ENCODE data around the gene HIF3A. TPM values are rescaled to one million over a fixed set of nuclear protein-coding genes. Genes with fewer than 3 reads are reported as not detected.
"Not testable (repeated sequence)": the region's sequence is repeated elsewhere in the genome, so short reads cannot be mapped to it uniquely, and the experiment has no call there.

The HIF3A gene
- total RNA-seq, 2 donors from 2014 or later = 73.1 to 123 TPM

GRCh38 chr19:46371371-46371901 lies 74.6 kb downstream of the HIF3A start:
- Histone ChIP-seq H3K27me3 (no peaks in the 10 kb centered on the region), H3K9me3 (no peaks in the 10 kb centered on the region), H3K4me1 (peaks cover 0 to 43% of the 10 kb centered on the region in 2 donors), H3K27ac (no peak overlapping the region), H3K4me3 (no peak overlapping the region), H3K36me3 (peaks cover 8% of the 10 kb centered on the region)
- no peak for DNase-seq (ENCODE audit: low spot score)
- TF ChIP-seq CTCF (IDR thresholded peaks at IDR 0.05) = peak in 1 of 2 donors; percentile 11

- no peak for TF ChIP-seq CTCF (IDR thresholded peaks at IDR 0.05)
- no peaks in the 10 kb centered on the region for H3K9me3 ChIP-seq
- H3K36me3 ChIP-seq = peaks cover 23% of the 10 kb centered on the region
- H3K4me3 ChIP-seq = no peak overlapping the region
- no peaks in the 10 kb centered on the region for H3K27me3 ChIP-seq
- H3K4me1 ChIP-seq = peaks cover 0 to 47% of the 10 kb centered on the region in 2 donors
- H3K27ac ChIP-seq = peak overlapping the region; percentile 62 to 70
- DNase-seq (ENCODE audit: low spot score) = no peak
Measured at GRCh38 chr19:46372901-46373490, 76.2 kb downstream of the HIF3A start.

DNA sequence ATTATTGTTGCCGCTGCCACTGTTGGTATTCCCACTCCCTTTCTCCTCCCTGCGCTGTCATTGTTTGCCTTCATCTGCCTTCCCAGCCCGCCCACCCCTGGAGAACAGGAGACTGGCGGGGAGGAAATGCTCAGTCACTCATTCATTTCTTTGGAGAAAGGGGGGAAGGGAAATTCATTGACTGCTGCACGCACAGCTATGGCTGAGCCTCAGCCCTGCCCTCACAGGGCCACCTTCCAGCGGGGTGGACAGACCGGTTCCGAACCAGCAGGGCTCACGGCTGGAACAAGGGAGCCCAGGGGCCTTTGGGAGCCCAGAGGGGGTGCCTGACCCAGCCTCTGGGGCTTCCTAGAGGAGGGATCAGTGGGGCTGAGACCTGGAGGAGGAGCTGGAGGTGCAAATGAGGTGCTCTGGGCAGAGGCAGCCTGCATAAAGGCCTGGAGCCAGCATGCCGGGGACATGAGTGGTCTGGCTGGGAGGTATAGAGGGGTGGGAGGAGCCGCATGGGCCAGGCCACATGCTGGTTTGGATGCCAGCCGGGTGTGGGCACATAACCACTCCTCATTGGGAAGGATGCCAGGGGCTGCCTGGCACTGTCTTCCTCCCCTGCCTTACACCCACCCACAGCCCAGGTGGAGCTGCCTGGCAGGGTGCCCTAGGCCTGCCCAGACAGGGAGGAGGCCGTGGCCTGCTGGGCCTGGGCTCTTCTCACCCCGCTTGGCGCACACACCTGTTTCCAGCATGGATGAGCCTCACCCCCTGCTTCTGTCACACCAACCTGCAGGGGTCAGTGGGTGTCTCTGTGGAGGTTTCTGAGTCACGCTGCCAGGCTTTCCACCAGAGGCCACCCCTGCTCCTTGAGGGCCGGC lies 76.9 kb downstream of the HIF3A start:
- Histone ChIP-seq H3K4me1 (peaks cover 0 to 47% of the 10 kb centered on the region in 2 donors), H3K27ac (peak overlapping the region; percentile 62 to 70), H3K36me3 (peaks cover 23% of the 10 kb centered on the region), H3K27me3 (no peaks in the 10 kb centered on the region), H3K9me3 (no peaks in the 10 kb centered on the region), H3K4me3 (no peak overlapping the region)
- no peak for TF ChIP-seq CTCF (IDR thresholded peaks at IDR 0.05)
- DNase-seq (ENCODE audit: low spot score) = no peak

DNA sequence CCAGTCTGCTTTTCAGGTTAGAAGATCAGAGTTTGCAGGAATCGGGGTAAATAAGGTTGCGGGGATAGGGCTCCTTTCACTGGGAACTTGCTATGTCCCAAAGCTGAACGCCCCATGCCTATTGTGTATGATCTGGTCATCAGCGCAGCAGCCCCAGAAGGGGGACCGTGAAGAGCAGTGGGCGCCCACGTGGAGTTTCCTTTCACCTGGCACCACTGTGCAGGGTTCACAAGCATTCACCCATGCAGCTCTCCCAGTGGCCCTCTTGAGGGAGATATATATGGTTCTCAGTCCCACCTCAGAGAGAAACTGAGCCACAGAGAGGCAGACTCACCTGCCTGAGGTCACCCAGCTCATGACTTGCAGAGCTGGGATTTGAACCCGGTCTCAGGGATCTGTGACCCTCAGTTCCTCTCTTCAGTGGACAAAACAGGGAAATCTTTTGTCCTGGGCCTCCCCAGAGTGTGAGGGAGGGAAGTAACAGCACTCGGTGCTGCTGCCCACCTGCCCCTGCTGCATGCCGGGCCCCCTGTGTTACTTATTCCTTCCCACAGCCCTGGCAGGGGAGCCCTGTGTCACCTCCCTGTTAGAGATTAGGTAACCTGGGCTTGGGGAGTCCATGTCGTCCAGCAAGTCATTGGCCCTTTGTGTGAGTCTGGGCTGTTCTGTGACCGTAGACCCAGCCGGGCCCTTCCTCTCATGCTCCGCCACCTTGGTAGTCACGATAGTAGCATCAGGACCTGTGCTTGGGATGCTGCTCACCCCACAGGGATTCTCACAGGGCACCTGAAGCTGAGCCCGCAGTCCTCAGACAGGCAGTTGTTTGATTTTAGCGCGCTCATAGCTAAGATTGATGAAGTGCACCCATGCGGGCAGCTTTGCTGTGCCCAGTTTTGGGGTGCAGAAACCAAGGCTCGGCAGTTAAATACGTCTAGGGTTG lies 78.0 kb downstream of the HIF3A start:
- H3K27me3 ChIP-seq = no peaks in the 10 kb centered on the region
- H3K27ac ChIP-seq = peak overlapping the region; percentile 62 to 70
- no peaks in the 10 kb centered on the region for H3K9me3 ChIP-seq
- H3K4me3 ChIP-seq = no peak overlapping the region
- H3K4me1 ChIP-seq = peaks cover 0 to 50% of the 10 kb centered on the region in 2 donors
- H3K36me3 ChIP-seq = peaks cover 23% of the 10 kb centered on the region
- no peak for DNase-seq (ENCODE audit: low spot score)
- no peak for TF ChIP-seq CTCF (IDR thresholded peaks at IDR 0.05)

DNA sequence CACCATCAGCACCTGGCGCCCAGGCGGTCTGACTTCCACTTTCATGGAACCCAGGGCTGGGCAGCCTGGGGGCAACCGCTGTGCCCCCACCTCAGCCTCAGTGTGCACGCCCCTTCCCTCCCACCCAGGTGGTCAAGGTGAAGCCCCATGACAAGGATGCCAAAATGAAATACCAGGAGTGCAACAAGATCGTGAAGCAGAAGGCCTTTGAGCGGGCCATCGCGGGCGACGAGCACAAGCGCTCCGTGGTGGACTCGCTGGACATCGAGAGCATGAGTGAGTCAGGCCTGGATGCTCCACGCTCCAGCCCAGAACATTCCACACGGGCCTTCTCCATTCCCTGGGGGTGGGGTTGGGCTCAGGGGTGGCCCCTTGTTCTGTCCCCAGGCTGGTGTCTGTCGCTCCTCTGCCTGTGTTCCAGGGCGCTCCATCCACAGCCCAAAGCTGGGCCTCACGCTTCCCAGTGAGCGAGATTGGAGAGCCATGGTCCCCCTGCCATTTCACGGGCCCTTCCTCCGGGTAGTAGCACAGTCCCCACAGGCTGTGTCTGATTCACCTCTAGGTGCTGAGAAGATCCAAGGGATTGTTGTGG lies 78.7 kb downstream of the HIF3A start:
- not testable (repeated sequence) for H3K4me3 ChIP-seq; DNase-seq (ENCODE audit: low spot score); H3K27ac ChIP-seq; H3K9me3 ChIP-seq; H3K27me3 ChIP-seq
- Histone ChIP-seq H3K4me1 (peaks cover 0 to 57% of the 10 kb centered on the region in 2 donors), H3K36me3 (peaks cover 23% of the 10 kb centered on the region)

Measured in right atrium auricular region (tissue), 2 donors.